ENCODE results near the gene LDLRAP1.

Gene LDLRAP1

DNA sequence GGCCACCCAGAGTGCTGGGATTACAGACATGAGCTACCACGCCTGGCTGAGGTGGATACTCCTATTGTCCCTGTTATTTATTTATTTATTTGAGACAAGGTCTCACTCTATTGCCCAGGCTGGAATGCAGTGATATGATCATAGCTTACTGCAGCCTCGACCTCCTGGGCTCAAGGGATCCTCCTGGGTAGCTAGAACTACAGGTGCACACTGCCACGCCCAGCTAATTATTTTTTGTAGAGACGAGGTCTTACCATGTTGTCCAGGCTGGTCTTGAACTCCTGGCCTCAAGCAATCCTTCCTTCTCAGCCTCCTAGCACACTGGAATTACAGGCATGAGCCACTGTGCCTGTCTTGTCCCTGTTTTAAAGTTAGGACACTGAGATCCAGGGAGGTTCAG lies 5.2 kb downstream of the LDLRAP1 start:
- H3K4me3 Mint-ChIP-seq = peak overlapping the region; percentile 78
- peak overlapping the region; percentile 47 for H3K27ac Mint-ChIP-seq
- no peaks in the 10 kb centered on the region for H3K27me3 Mint-ChIP-seq
- H3K36me3 Mint-ChIP-seq = peaks cover 1% of the 10 kb centered on the region
- peaks cover 88% of the 10 kb centered on the region for H3K4me1 Mint-ChIP-seq
- H3K9me3 Mint-ChIP-seq = no peaks in the 10 kb centered on the region

DNA sequence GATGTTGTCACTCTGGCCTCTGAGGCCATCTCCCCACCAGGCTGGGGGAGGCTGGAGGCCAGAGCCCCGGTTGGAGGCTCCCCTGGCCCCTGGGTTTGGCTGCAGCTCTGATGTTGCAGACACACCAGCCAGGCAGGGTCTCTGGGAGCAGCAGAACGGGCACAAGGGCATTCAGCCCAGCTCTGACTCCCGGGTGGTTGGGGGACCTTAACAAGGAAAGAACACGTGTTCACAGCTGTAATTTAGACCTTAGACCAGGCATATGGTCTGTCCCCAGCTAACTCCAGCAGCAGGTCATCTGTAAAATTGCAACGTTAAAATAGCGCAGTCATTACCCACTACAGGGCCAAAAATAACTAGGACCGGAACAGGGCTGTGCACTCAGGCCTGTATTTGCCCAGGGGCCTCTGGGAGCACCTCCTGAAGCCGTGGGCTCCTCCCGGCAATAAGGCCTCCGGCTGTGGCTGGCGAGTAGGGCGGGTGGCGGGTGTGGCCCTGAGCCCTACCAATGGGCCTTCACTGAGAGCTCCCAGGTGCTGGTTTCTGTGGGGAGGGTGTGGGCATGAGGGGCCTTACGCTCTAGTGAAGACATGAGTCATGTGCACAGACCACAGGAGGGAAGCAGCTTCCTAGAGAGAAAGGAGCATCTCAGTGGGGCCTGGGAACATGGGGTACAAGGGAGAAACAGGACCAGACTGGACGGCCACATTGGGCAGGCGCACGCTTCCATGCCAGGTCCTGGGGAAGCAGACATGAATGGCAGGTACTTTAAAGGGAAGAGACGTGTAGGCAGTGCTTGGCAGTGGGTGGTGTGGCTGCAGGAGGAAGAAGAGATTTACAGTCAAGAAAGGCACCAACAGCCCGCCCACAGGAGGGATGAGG lies 6.1 kb downstream of the LDLRAP1 start:
- H3K27ac Mint-ChIP-seq = peak overlapping the region; percentile 95
- H3K27me3 Mint-ChIP-seq = no peaks in the 10 kb centered on the region
- peak overlapping the region; percentile 78 for H3K4me3 Mint-ChIP-seq
- peaks cover 4% of the 10 kb centered on the region for H3K36me3 Mint-ChIP-seq
- no peaks in the 10 kb centered on the region for H3K9me3 Mint-ChIP-seq
- H3K4me1 Mint-ChIP-seq = peaks cover 95% of the 10 kb centered on the region

DNA sequence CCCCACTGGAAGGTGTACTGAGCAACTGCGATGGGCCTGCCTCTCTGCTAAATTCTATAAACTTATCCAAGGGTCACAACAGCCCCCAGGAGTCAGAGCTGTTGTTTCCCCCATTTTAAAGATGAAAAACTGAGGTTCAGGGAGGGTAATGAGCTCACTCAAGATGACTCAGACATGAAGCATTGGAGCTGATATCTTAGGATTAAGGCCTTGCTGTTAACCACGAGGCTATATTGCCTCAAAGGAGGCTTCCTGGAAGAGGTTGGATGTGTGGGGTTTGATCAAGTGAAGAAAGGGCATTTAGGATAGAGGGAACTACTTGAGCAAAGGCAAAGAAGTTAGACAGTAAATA lies 6.7 kb downstream of the LDLRAP1 start:
- Mint-ChIP-seq H3K4me3 (peak overlapping the region; percentile 78), H3K36me3 (peaks cover 5% of the 10 kb centered on the region), H3K4me1 (peaks cover 95% of the 10 kb centered on the region), H3K9me3 (no peaks in the 10 kb centered on the region), H3K27me3 (no peaks in the 10 kb centered on the region), H3K27ac (peak overlapping the region; percentile 95)

DNA sequence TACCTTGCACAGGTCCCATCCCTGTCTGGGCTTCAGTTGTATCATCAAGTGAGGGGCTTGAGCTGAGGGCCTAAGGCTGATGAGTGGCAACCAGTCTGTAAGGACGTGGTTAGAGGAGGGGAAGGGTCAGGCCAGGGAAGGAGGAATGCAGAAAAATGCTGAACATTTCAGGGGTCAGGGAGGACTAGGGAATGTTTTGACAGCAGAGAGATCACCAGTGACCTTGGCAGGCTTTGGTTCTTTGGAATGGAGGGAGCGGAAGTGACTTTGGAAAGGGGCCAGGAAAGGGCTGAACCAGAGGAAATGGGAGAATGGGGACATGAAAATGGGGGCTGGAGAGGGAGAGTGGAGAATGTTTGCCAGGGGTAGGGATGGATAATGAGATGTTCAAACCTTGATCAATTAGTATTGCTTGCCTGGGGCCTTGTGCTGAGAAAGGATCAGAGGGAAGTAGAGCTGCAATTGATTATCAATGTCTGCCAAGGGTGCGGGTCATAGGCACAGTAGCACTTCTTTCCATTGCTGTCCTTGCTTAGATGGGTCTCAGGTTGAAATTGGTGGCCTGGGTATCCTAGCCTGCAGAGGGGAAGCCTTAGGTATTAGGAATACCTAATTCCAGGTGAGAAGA lies 7.4 kb downstream of the LDLRAP1 start:
- Mint-ChIP-seq H3K4me1 (peaks cover 95% of the 10 kb centered on the region), H3K36me3 (peaks cover 5% of the 10 kb centered on the region), H3K27me3 (no peaks in the 10 kb centered on the region), H3K4me3 (peak overlapping the region; percentile 78), H3K27ac (peak overlapping the region; percentile 95), H3K9me3 (no peaks in the 10 kb centered on the region)

DNA sequence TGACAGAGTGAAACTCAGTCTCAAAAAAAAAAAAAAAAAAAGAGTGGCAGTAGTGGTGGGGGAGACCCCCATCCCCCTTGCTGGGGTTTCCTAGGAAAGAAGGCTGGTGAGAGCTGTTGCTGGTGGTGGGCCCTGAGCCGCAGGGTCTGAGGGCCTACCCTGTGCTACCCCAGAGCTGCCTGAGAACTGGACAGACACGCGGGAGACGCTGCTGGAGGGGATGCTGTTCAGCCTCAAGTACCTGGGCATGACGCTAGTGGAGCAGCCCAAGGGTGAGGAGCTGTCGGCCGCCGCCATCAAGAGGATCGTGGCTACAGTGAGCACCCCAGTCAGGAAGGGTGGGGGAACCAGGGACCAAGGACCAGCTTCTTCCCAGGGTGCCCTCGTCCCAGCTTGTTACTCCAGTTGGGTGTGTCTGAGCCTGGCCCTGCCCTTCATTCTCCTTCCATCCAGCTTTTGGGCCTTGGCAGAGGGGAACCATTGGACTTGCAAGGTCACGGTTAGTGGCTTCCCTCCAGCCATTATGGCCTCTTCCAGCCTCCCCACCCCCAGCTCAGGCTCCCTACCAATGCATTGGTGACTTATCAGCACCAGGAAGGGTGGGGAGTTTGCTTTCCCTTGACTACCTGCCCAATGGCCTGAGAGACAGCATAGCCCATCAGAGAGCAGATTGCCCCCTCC lies 10.5 kb downstream of the LDLRAP1 start:
- peaks cover 100% of the 10 kb centered on the region for H3K4me1 Mint-ChIP-seq
- H3K27me3 Mint-ChIP-seq = no peaks in the 10 kb centered on the region
- no peak overlapping the region for H3K4me3 Mint-ChIP-seq
- H3K36me3 Mint-ChIP-seq = peaks cover 5% of the 10 kb centered on the region
- H3K27ac Mint-ChIP-seq = peak overlapping the region; percentile 74
- H3K9me3 Mint-ChIP-seq = no peaks in the 10 kb centered on the region

DNA sequence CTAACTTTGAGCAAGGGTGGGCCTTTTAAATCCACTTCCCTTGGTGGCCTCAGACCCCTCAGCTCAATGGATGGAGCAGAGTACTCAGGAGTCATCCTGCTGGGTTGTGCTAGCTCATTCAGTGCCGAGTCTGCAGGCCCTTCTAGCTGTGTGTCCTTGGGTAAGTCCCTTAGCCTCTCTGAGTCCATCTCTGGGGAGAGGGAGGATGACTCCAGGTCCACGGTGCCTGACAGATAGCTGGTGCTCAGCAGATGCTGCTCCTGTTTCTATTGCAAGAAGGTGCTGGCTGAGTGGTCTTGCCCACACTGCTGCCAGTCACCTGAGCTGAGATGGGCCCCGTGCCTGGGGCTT lies 11.0 kb downstream of the LDLRAP1 start:
- Mint-ChIP-seq H3K4me3 (no peak overlapping the region), H3K27ac (peak overlapping the region; percentile 74), H3K9me3 (no peaks in the 10 kb centered on the region), H3K4me1 (peaks cover 100% of the 10 kb centered on the region), H3K27me3 (no peaks in the 10 kb centered on the region), H3K36me3 (peaks cover 5% of the 10 kb centered on the region)

DNA sequence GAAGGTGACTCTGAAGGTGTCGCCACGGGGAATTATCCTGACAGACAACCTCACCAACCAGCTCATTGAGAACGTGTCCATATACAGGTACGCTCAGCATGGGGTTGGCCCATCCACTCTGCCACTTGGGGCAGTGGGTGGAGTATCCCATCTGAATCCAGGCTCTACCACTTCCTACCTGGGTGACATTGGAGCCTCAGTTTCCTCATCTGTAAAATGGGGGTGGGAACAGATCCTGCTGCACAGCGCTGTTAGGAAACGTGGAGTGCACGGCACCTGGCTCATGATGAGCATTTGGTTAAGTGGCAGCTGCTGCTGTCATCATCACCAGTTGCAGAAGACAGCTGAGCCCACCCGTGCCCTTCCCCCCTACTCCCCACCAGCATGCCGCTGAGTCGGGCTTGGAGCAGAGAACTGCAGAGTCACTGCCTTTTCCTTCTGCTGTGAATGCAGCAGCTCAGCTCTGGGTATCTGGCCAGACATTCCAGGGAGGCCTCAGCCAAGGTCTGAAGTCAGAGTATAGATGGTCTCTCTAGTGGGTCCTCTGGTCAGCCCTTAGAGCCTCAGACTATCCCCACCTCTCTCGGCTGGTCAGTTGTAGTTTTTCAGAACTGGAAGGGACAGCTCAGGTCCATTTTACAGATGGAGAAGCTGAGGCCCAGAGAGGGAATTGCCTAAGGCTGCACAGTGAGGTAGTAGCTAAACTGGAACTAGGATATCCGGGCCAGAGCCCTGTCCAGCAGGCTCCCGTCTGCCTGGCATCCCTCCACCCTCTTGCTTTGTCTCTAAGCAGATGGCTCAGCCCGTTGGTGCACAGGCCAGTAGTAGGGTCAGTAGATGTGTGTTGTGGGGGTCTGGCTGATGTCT lies 11.7 kb downstream of the LDLRAP1 start:
- peaks cover 5% of the 10 kb centered on the region for H3K36me3 Mint-ChIP-seq
- peaks cover 100% of the 10 kb centered on the region for H3K4me1 Mint-ChIP-seq
- H3K27ac Mint-ChIP-seq = peak overlapping the region; percentile 59
- no peaks in the 10 kb centered on the region for H3K9me3 Mint-ChIP-seq
- H3K27me3 Mint-ChIP-seq = no peaks in the 10 kb centered on the region
- no peak overlapping the region for H3K4me3 Mint-ChIP-seq

DNA sequence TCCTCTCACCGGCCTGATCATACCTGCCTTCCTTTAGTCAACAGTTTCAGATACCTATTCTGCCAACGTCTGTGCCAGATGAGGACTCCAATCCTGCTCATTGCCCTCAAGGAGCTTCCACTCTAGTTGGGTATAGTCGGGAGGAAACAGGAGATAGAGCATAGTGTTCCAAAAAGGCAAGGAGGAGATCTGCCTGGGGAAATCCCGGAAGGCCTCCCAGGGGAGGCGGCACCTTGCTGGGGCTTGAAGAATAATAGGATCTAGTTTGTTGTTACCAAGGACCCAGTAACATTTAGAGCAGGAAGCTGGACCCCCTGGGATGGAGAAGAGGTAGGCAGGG lies 12.3 kb downstream of the LDLRAP1 start:
- Mint-ChIP-seq H3K9me3 (no peaks in the 10 kb centered on the region), H3K27me3 (no peaks in the 10 kb centered on the region), H3K4me3 (peak overlapping the region; percentile 5), H3K27ac (peak overlapping the region; percentile 84), H3K36me3 (peaks cover 5% of the 10 kb centered on the region), H3K4me1 (peaks cover 100% of the 10 kb centered on the region)

DNA sequence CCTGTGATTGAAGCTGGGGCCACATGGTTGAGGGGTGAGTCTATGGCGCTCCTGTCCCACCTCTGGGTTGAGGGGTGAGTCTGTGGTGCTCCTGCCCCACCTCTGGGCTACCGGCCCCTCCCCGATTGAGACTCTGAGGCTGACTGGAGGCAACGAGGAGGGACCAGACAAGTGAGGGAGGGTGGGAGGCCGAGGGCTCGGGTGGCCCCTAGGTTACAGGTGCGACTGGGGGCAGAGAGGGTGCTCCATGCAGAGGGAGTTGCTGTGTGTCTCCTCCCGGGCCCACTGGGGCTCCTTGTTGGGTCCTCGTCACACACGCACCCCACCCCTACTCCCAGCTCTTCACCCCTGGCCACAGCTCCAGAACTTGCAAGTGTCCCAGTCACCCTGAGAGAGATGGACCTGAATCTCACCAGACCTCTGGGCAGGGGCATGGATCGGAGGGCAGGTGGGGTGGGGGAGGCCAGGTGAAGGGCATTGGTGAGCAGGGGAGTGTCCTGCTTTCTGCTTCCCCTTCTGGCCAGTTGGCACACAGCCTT lies 12.8 kb downstream of the LDLRAP1 start:
- Mint-ChIP-seq H3K27ac (peak overlapping the region; percentile 84), H3K27me3 (no peaks in the 10 kb centered on the region), H3K4me3 (peak overlapping the region; percentile 5), H3K4me1 (peaks cover 100% of the 10 kb centered on the region), H3K9me3 (no peaks in the 10 kb centered on the region), H3K36me3 (peaks cover 3% of the 10 kb centered on the region)

DNA sequence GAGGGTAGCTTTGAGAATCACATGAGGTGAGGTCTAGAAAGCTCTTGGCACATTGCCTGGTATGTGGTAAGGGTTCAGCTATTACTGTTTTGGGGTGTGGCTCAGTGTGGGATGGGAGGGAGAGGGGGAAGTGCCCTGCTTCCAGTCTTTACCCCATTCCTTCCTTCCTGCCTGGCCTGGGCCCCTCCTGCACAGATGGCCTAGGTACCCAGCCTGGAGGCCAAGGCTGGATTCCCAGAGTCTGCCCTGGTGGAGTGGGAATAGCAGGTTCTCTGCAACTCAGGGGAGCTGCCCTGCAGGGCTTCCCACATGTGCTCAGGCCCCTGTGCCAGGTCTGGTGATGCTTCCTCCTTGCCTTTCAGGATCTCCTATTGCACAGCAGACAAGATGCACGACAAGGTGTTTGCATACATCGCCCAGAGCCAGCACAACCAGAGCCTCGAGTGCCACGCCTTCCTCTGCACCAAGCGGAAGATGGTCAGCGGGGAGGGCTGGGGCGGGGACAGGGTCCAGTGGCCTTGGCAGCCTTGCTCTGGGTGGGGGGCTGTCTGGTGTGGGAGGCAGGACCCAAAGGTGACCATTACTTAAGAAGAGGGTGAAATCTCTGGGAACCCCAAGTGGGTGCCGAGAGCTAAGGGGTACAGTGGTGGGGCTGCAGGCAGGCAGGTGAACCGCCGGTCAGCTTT lies 13.5 kb downstream of the LDLRAP1 start:
- H3K36me3 Mint-ChIP-seq = peaks cover 3% of the 10 kb centered on the region
- peak overlapping the region; percentile 35 for H3K27ac Mint-ChIP-seq
- no peaks in the 10 kb centered on the region for H3K27me3 Mint-ChIP-seq
- no peaks in the 10 kb centered on the region for H3K9me3 Mint-ChIP-seq
- H3K4me3 Mint-ChIP-seq = peak overlapping the region; percentile 19
- H3K4me1 Mint-ChIP-seq = peaks cover 100% of the 10 kb centered on the region

DNA sequence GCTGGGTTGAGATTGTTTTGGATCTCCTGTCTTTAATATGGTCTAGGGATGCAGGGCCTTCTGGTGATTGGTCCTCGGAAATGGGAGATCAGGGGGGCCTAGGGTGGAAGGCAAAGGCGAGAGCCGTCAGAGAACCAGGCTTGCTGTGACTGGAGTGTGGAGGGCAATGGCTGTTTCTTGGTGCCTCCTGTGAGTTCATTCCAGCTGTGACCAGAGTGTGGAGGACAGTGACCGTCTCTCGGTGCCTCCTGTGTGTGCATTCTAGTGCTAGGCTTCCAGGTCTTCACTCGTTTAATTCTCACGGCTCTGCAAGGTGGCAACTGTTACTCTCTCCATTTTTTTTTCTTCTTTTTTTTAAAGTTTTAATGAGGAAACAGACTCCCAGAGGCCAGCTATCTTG lies 14.1 kb downstream of the LDLRAP1 start:
- Mint-ChIP-seq H3K27me3 (no peaks in the 10 kb centered on the region), H3K27ac (peak overlapping the region; percentile 83), H3K4me1 (peaks cover 97% of the 10 kb centered on the region)

DNA sequence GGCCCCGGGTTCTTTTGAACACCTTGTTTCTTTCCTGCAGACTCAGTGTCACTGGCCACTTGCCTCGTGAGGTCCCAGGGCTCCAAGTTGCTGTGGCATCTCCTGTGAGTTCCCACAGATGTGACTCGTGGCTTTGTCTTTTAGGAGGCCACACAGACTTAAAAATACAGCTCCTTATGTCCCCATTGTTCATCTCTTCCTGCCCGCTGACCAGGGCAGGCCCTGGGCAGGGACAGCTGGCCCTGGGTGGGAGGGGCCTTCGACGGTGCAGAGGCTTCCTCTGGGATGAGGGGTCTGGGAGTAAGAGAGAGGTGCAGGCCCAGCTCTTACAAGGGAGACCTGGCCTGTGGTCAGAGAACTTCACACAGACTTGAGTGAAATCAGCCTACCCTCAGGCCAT lies 15.6 kb downstream of the LDLRAP1 start:
- no peaks in the 10 kb centered on the region for H3K9me3 Mint-ChIP-seq
- peaks cover 3% of the 10 kb centered on the region for H3K36me3 Mint-ChIP-seq
- H3K4me1 Mint-ChIP-seq = peaks cover 93% of the 10 kb centered on the region
- H3K27me3 Mint-ChIP-seq = no peaks in the 10 kb centered on the region
- peak overlapping the region; percentile 83 for H3K27ac Mint-ChIP-seq
- no peak overlapping the region for H3K4me3 Mint-ChIP-seq

More for the DNA sequence above, 14.1 kb downstream of the LDLRAP1 start:
- H3K9me3 Mint-ChIP-seq = no peaks in the 10 kb centered on the region
- H3K36me3 Mint-ChIP-seq = peaks cover 3% of the 10 kb centered on the region
- no peak overlapping the region for H3K4me3 Mint-ChIP-seq

DNA sequence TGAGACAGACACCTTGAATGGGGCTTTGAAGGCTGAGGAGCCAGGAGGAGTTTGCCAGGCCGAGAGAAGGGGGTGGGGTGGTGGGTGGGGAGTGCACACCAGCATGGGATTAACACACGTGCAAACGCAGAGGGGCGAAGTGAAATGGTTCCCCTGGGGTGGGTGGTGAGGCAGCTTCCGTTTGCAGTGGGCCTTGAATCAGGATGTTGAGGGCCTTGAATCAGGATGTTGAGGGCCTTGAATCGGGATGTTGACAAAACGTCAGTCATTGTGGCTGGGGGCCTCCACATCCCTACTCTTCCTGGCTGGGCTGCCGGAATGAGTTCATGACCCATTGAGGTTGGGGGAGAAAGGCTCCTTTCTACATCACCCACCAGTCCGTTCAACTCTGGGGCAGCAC lies 16.6 kb downstream of the LDLRAP1 start:
- Mint-ChIP-seq H3K4me1 (peaks cover 93% of the 10 kb centered on the region), H3K36me3 (no peaks in the 10 kb centered on the region), H3K27me3 (no peaks in the 10 kb centered on the region), H3K4me3 (peak overlapping the region; percentile 7), H3K9me3 (no peaks in the 10 kb centered on the region), H3K27ac (peak overlapping the region; percentile 83)

DNA sequence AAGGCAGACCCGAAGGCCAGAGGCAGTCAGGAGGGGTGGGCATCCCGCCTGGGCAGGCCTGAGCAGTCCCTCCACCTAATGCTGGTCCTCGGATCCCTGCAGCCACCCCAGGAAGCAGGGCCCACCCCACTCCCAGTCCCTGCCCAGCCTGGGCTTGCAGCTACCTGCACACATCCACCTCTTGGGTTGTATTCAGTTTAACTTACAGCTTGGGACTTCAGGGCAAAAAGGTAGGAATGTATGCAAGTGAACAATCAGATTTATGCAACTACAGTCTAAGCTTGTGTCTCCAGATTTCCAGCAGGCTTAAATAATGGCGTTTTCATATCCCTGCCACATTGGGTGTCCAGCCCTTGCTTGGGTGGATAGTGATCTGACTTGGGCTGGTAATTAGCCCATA lies 17.4 kb downstream of the LDLRAP1 start:
- Mint-ChIP-seq H3K4me3 (peak overlapping the region; percentile 91), H3K4me1 (peaks cover 92% of the 10 kb centered on the region), H3K27me3 (no peaks in the 10 kb centered on the region), H3K27ac (peak overlapping the region; percentile 98), H3K9me3 (no peaks in the 10 kb centered on the region), H3K36me3 (no peaks in the 10 kb centered on the region)
